CD14-positive monocyte (primary cell): ENCODE data around the gene PNPLA7. TPM values are rescaled to one million over a fixed set of nuclear protein-coding genes. Genes with fewer than 3 reads are reported as not detected.

ENCODE experiments used
- DNase-seq, 3 donors: peaks; one replicate each; pipeline ENCODE4 v3.0.0-alpha.2; 2011 to 2022
- H2AFZ ChIP-seq: 2 replicates; pipeline ENCODE4 v1.6.0; 2012; ENCODE audit warnings: mild to moderate bottlenecking, low read depth, low read length, inconsistent platforms; ENCODE audit not compliant: insufficient read depth, poor library complexity, severe bottlenecking
- H3K27ac ChIP-seq, 2 donors: 1 replicate in 1 of 2; 2 replicates in 1 of 2; pipeline ENCODE4 v1.5.1; 2012 to 2013; ENCODE audit warnings: low read length in 2 of 2, control low read depth in 1 of 2, inconsistent platforms in 1 of 2, low read depth in 1 of 2, mild to moderate bottlenecking in 1 of 2
- H3K27me3 ChIP-seq, 2 donors: one replicate each; pipeline versions ENCODE4 v1.6.0 to v1.6.1; 2011 to 2013; ENCODE audit warnings: low read length in 2 of 2; ENCODE audit not compliant: control insufficient read depth in 2 of 2, insufficient read depth in 2 of 2
- H3K36me3 ChIP-seq, 2 donors: replicated peaks in 1 of 2; 1 replicate in 1 of 2; 2 replicates in 1 of 2; pipeline versions ENCODE4 v1.5.1 to v1.6.1; 2012 to 2013; ENCODE audit warnings: low read length in 2 of 2, control low read depth in 1 of 2, inconsistent platforms in 1 of 2, mild to moderate bottlenecking in 1 of 2; ENCODE audit not compliant: insufficient read depth in 2 of 2, control insufficient read depth in 1 of 2
- H3K4me1 ChIP-seq, 2 donors: 1 replicate in 1 of 2; 2 replicates in 1 of 2; pipeline versions ENCODE4 v1.5.1 to v1.6.1; 2012 to 2013; ENCODE audit warnings: low read length in 2 of 2, control low read depth in 1 of 2, inconsistent platforms in 1 of 2, mild to moderate bottlenecking in 1 of 2, moderate library complexity in 1 of 2; ENCODE audit not compliant: insufficient read depth in 2 of 2, control insufficient read depth in 1 of 2
- H3K4me2 ChIP-seq: replicated peaks from 2 replicates; pipeline ENCODE3; 2012; ENCODE audit warnings: low read length, moderate library complexity, mild to moderate bottlenecking; ENCODE audit not compliant: poor library complexity, severe bottlenecking; ENCODE audit errors: extremely low read depth
- H3K4me3 ChIP-seq, 3 experiments: fragments of 200-600 bp in 1 of 3; sonication (generic) in 1 of 3; replicated peaks in 1 of 3; 1 replicate in 2 of 3; 2 replicates in 1 of 3; pipeline ENCODE4 v1.5.1; 2011 to 2013; ENCODE audit warnings: low read length in 3 of 3, mild to moderate bottlenecking in 3 of 3, control low read depth in 2 of 3, low read depth in 2 of 3, inconsistent platforms in 1 of 3, moderate library complexity in 1 of 3
- H3K79me2 ChIP-seq: 2 replicates; pipeline ENCODE4 v1.6.0; 2012; ENCODE audit warnings: mild to moderate bottlenecking, control low read depth, inconsistent platforms, low read length, moderate library complexity; ENCODE audit not compliant: insufficient read depth
- H3K9ac ChIP-seq: 2 replicates; pipeline ENCODE4 v1.6.0; 2017; ENCODE audit warnings: low read length, mild to moderate bottlenecking; ENCODE audit not compliant: insufficient read depth, poor library complexity, severe bottlenecking
- H3K9me3 ChIP-seq, 2 donors: replicated peaks in 1 of 2; 1 replicate in 1 of 2; 2 replicates in 1 of 2; pipeline versions ENCODE4 v1.5.1 to v1.6.1; 2012 to 2013; ENCODE audit warnings: low read length in 2 of 2, control low read depth in 1 of 2; ENCODE audit not compliant: control insufficient read depth in 1 of 2, insufficient read depth in 1 of 2
- H4K20me1 ChIP-seq: 2 replicates; pipeline ENCODE4 v1.6.0; 2012; ENCODE audit warnings: mild to moderate bottlenecking, low read length, control low read depth, moderate library complexity; ENCODE audit not compliant: insufficient read depth
- H3K27ac Mint-ChIP-seq, 7 donors: one replicate each; pipeline ENCODE4 v1.8.0; 2020; ENCODE audit warnings: mild to moderate bottlenecking in 7 of 7, mixed read lengths in 7 of 7, moderate library complexity in 6 of 7, inconsistent platforms in 2 of 7
- H3K27me3 Mint-ChIP-seq, 3 donors: one replicate each; pipeline ENCODE4 v1.8.0; 2021 to 2022; ENCODE audit warnings: low read depth in 3 of 3, mild to moderate bottlenecking in 3 of 3, mixed read lengths in 3 of 3, moderate library complexity in 3 of 3, inconsistent platforms in 1 of 3
- H3K36me3 Mint-ChIP-seq, 2 donors: one replicate each; pipeline ENCODE4 v1.8.0; 2020; ENCODE audit warnings: mixed read lengths in 2 of 2, inconsistent platforms in 1 of 2, mild to moderate bottlenecking in 1 of 2
- H3K4me1 Mint-ChIP-seq: one replicate; pipeline ENCODE4 v1.8.0; 2020; ENCODE audit warnings: mild to moderate bottlenecking, mixed read lengths
- H3K4me3 Mint-ChIP-seq, 2 donors: one replicate each; pipeline ENCODE4 v1.8.0; 2020; ENCODE audit warnings: mild to moderate bottlenecking in 2 of 2, mixed read lengths in 2 of 2, moderate library complexity in 1 of 2
- H3K9me3 Mint-ChIP-seq, 7 donors: one replicate each; pipeline ENCODE4 v1.8.0; 2020 to 2022; ENCODE audit warnings: mixed read lengths in 7 of 7, mild to moderate bottlenecking in 6 of 7, moderate library complexity in 6 of 7, inconsistent platforms in 2 of 7
- CTCF ChIP-seq: fragments of 200-600 bp; IDR thresholded peaks from one replicate; pipeline ENCODE4 v1.8.0; 2022; ENCODE audit warnings: antibody characterized with exemption, mild to moderate bottlenecking
- WGBS: methylation state at CpG from one replicate; pipeline ENCODE4 v1.1.5; 2013; ENCODE audit warnings: missing lambda C conversion rate; ENCODE audit not compliant: insufficient coverage; 5-methylcytosine and 5-hydroxymethylcytosine counted together
- intact Hi-C, 2 donors: fragments of 100-400 bp; cut with micrococcal nuclease; formaldehyde crosslinking; loops; one replicate each; pipeline versions ENCODE4 v1.15.0 to v1.15.1; 2023
- polyA plus RNA-seq, 3 donors: library from polyadenylated mRNA; depleted of rRNA in 1 of 3; unstranded in 2 of 3; stranded (reverse) in 1 of 3; fragments of 300-500 nt in 2 of 3; fragments of >200 nt in 1 of 3; fragmentation: Illumina TruSeq in 2 of 3; gene quantifications; 1 replicate in 2 of 3; 2 replicates in 1 of 3; pipeline ENCODE4 v1.2.3, GENCODE V29; 2012 to 2021

Gene PNPLA7
- polyA plus RNA-seq, 3 donors: 0.10 to 1.1 (median 0.14) TPM

GRCh38 chr9:137433349-137433915, 116.8 kb downstream of the PNPLA7 start:
- H3K9me3 Mint-ChIP-seq: no peaks in the 10 kb centered on the region
- H3K79me2 ChIP-seq: no peaks in the 10 kb centered on the region
- H3K9ac ChIP-seq: no peak overlapping the region
- no peak overlapping the region for H3K4me3 ChIP-seq
- TF ChIP-seq CTCF: no peak
- no peaks in the 10 kb centered on the region for H3K36me3 ChIP-seq
- intact Hi-C loops: no loop called here
- no peaks in the 10 kb centered on the region for H3K27me3 ChIP-seq
- H3K27ac ChIP-seq: no peak overlapping the region
- no peaks in the 10 kb centered on the region for H4K20me1 ChIP-seq
- H3K4me3 Mint-ChIP-seq: no peak overlapping the region
- no peaks in the 10 kb centered on the region for H3K4me1 Mint-ChIP-seq
- H3K36me3 Mint-ChIP-seq: no peaks in the 10 kb centered on the region
- WGBS: 92% methylated on average over 14 of the region's 19 CpGs
- peaks cover 0 to 10% (median 3%) of the 10 kb centered on the region in 3 donors for H3K27me3 Mint-ChIP-seq
- no peaks in the 10 kb centered on the region for H3K4me1 ChIP-seq
- no peaks in the 10 kb centered on the region for H3K9me3 ChIP-seq
- no peak overlapping the region for H2AFZ ChIP-seq
- DNase-seq: no peak
- H3K4me2 ChIP-seq: no peak overlapping the region
- no peak overlapping the region for H3K27ac Mint-ChIP-seq

GRCh38 chr9:137432687-137433348, 117.4 kb downstream of the PNPLA7 start:
- Histone ChIP-seq H3K79me2 (no peaks in the 10 kb centered on the region), H3K9me3 (no peaks in the 10 kb centered on the region), H3K36me3 (no peaks in the 10 kb centered on the region), H2AFZ (no peak overlapping the region), H4K20me1 (no peaks in the 10 kb centered on the region), H3K9ac (no peak overlapping the region), H3K4me3 (no peak overlapping the region), H3K27me3 (no peaks in the 10 kb centered on the region), H3K27ac (no peak overlapping the region), H3K4me2 (no peak overlapping the region), H3K4me1 (no peaks in the 10 kb centered on the region)
- no peak for DNase-seq
- Mint-ChIP-seq H3K4me1 (no peaks in the 10 kb centered on the region), H3K4me3 (no peak overlapping the region), H3K27ac (no peak overlapping the region), H3K27me3 (peaks cover 0 to 10% (median 3%) of the 10 kb centered on the region in 3 donors), H3K9me3 (no peaks in the 10 kb centered on the region), H3K36me3 (no peaks in the 10 kb centered on the region)
- intact Hi-C loops: no loop called here
- no peak for TF ChIP-seq CTCF
- WGBS: 96% methylated on average over 8 of the region's 20 CpGs
